Body of pancreas (tissue), 4 donors: ENCODE measurements around the gene DTNBP1. TPM values are rescaled to one million over a fixed set of nuclear protein-coding genes. Genes with fewer than 3 reads are reported as not detected.

Source experiments
- ATAC-seq: fragments of 150-250 bp; one replicate; pipeline ENCODE4 v1.9.1; 2016
- DNase-seq, 4 donors: peaks; one replicate each; pipeline ENCODE4 v3.0.0-alpha.2; 2019
- H3K27ac ChIP-seq, 4 donors: fragments of 200-600 bp; sonication (generic); 1 replicate in 3 of 4; 2 replicates in 1 of 4; pipeline versions ENCODE4 v1.5.1 to v1.6.1; 2016 to 2019; ENCODE audit warnings: mild to moderate bottlenecking in 1 of 4, mixed read lengths in 1 of 4, moderate library complexity in 1 of 4
- H3K27me3 ChIP-seq, 2 donors: fragments of 200-600 bp; sonication (generic); one replicate each; pipeline ENCODE4 v1.6.0; 2016; ENCODE audit warnings: mild to moderate bottlenecking in 1 of 2
- H3K36me3 ChIP-seq, 2 donors: fragments of 200-600 bp; sonication (generic); replicated peaks in 1 of 2; 2 replicates each; pipeline ENCODE4 v1.5.1; 2016; ENCODE audit warnings: low read depth in 2 of 2; ENCODE audit not compliant: insufficient read depth in 1 of 2
- H3K4me1 ChIP-seq: fragments of 200-600 bp; sonication (generic); one replicate; pipeline ENCODE4 v1.6.0; 2016
- H3K4me3 ChIP-seq, 2 donors: fragments of 200-600 bp; sonication (generic); 1 replicate in 1 of 2; 2 replicates in 1 of 2; pipeline ENCODE4 v1.5.1; 2016 to 2019
- H3K9me3 ChIP-seq, 3 donors: fragments of 200-600 bp; sonication (generic); 1 replicate in 2 of 3; 2 replicates in 1 of 3; pipeline ENCODE4 v1.5.1; 2016
- POLR2A ChIP-seq, 3 donors: fragments of 450-650 bp; IDR thresholded peaks; one replicate each; pipeline ENCODE4 v1.6.1; 2016; ENCODE audit warnings: antibody characterized with exemption in 3 of 3, mild to moderate bottlenecking in 2 of 3
- WGBS, 2 donors: methylation state at CpG; one replicate each; pipeline ENCODE4 v1.1.5; 2017; 5-methylcytosine and 5-hydroxymethylcytosine counted together
- intact Hi-C: fragments of 100-400 bp; cut with DNase I; formaldehyde crosslinking; loops from one replicate; pipeline ENCODE4 v1.15.1; 2023
- total RNA-seq, 2 donors: library from RNA; depleted of rRNA; stranded (reverse); fragments of >200 nt; gene quantifications; one replicate each; pipeline ENCODE4 v1.1.0, GENCODE V29; 2016
- TF ChIP-seq, protein P1 (sequence below), 7 experiments: fragments of 450-650 bp in 4 of 7; fragments of 200-600 bp in 3 of 7; sonication (generic) in 3 of 7; IDR thresholded peaks; one replicate each; pipeline ENCODE4 v1.5.1; 2016 to 2019; ENCODE audit warnings: antibody characterized with exemption in 7 of 7

Gene DTNBP1
- total RNA-seq, 2 donors from 2014 or later, result 3.3 to 5.2 TPM

DNA sequence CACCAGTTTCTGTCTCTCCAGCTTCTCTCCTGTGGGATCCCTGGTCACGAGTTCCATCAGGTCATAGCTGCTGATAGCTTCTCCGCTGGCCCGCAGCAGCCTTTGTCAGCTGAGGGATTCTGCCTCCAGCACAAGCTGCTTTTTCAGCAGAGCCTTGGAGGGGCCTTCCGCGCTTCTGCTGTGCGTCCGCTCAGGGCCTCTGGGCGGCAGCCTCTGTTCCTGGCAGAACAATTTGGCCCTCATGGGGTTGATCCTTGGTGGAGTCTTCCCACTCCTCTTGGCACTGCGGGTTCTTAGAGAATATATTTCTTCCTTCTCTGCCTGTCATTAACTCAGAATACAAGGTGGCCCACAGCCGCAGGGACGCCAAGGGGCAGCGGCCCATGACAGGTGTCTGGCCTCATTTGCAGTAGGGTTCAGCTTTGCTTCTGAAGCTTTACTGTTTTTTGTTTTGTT, 158.8 kb downstream of the DTNBP1 start:
- H3K4me3 ChIP-seq, result no peak overlapping the region
- H3K27ac ChIP-seq, result peak overlapping the region in 3 of 4 donors; percentile 41 to 67 (median 55)
- intact Hi-C loops, result no loop called here
- DNase-seq, result peak in 1 of 4 donors; percentile 16
- H3K27me3 ChIP-seq, result no peaks in the 10 kb centered on the region
- WGBS, 2 donors, result 84 to 96% methylated on average over 11 to 12 of the region's 12 CpGs
- TF ChIP-seq, protein P1, sequence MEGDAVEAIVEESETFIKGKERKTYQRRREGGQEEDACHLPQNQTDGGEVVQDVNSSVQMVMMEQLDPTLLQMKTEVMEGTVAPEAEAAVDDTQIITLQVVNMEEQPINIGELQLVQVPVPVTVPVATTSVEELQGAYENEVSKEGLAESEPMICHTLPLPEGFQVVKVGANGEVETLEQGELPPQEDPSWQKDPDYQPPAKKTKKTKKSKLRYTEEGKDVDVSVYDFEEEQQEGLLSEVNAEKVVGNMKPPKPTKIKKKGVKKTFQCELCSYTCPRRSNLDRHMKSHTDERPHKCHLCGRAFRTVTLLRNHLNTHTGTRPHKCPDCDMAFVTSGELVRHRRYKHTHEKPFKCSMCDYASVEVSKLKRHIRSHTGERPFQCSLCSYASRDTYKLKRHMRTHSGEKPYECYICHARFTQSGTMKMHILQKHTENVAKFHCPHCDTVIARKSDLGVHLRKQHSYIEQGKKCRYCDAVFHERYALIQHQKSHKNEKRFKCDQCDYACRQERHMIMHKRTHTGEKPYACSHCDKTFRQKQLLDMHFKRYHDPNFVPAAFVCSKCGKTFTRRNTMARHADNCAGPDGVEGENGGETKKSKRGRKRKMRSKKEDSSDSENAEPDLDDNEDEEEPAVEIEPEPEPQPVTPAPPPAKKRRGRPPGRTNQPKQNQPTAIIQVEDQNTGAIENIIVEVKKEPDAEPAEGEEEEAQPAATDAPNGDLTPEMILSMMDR (IDR thresholded peaks at IDR 0.05), result no peak
- TF ChIP-seq POLR2A (IDR thresholded peaks at IDR 0.05), result no peak
- no peak for ATAC-seq
- H3K4me1 ChIP-seq, result peaks cover 19% of the 10 kb centered on the region
- no peaks in the 10 kb centered on the region for H3K9me3 ChIP-seq
- H3K36me3 ChIP-seq, result no peaks in the 10 kb centered on the region

DNA sequence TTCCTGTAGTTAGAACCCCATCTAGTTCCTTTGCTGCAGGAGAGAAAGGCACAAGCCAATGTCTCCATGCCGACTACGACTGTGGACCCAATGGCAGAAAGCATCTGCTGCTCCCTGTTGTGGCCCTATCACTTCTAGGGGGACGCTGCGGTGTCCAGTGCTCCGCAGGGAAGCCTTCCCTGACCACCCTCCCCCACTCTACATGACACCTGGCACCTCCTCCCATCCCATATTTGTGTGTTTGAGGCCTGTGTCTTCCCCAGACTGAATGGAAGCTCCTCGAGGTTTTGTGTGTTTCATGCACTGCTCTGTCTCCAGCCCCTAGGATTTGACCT, 159.5 kb downstream of the DTNBP1 start:
- peaks cover 19% of the 10 kb centered on the region for H3K4me1 ChIP-seq
- H3K9me3 ChIP-seq, result no peaks in the 10 kb centered on the region
- H3K27ac ChIP-seq, result no peak overlapping the region
- WGBS, 2 donors, result 80 to 90% methylated on average over 6 of the region's 6 CpGs
- no peaks in the 10 kb centered on the region for H3K27me3 ChIP-seq
- H3K36me3 ChIP-seq, result no peaks in the 10 kb centered on the region
- TF ChIP-seq, protein P1 (IDR thresholded peaks at IDR 0.05), result no peak
- TF ChIP-seq POLR2A (IDR thresholded peaks at IDR 0.05), result no peak
- DNase-seq (peak in 1 of 4 donors; percentile 2), ATAC-seq (no peak)
- H3K4me3 ChIP-seq, result no peak overlapping the region
- intact Hi-C loops, result no loop called here

DNA sequence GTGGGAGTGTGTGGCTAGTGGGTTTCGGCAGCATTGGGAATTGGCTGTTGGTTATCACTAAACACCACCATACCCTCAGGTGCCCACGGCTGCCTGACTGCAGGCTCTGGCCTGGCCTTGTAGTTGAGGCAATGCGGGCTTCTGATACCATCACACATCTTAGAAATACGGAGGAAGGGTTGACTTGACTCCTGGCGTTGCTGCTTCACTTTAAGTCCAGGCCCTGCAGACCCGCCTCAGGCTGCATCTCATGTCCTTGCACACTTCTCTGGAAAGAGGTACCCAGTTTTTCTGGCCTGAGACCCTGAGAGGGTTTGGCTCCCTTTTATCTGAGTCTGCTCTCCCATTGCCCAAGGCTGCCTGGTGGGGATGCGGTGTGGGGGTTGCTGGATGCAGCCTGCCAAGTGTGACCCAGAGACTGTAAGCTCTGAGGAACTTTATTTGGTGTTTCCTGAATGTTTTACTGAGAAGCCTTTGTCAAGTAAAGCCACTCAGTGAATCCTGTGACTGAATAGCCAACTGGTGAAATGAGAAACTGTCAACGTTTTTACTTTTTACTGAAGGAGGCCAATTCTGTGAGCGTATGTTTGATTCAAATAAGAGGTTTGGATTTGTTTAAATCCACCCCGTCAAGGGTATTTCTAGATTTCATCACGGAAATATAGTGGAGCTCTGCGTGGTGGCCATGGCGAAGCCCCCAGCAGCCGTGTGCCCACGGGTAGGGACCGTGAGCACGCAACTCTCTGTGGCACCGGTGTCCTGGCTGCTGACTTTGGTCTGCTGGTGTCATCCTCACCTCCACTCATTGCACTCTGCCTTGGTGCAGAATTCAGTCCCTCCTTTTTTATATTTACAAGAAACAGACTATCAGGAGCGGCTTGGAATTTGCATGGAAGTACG, 160.1 kb downstream of the DTNBP1 start:
- H3K4me1 ChIP-seq, result peaks cover 19% of the 10 kb centered on the region
- H3K27ac ChIP-seq, result no peak overlapping the region
- H3K4me3 ChIP-seq, result no peak overlapping the region
- DNase-seq (peak in 1 of 4 donors; percentile 6), ATAC-seq (no peak)
- 81 to 89% methylated on average over 19 to 20 of the region's 20 CpGs for WGBS, 2 donors
- intact Hi-C loops, result no loop called here
- TF ChIP-seq, protein P1 (IDR thresholded peaks at IDR 0.05), result no peak
- TF ChIP-seq POLR2A (IDR thresholded peaks at IDR 0.05), result no peak
- no peaks in the 10 kb centered on the region for H3K27me3 ChIP-seq
- H3K9me3 ChIP-seq, result no peaks in the 10 kb centered on the region
- no peaks in the 10 kb centered on the region for H3K36me3 ChIP-seq

DNA sequence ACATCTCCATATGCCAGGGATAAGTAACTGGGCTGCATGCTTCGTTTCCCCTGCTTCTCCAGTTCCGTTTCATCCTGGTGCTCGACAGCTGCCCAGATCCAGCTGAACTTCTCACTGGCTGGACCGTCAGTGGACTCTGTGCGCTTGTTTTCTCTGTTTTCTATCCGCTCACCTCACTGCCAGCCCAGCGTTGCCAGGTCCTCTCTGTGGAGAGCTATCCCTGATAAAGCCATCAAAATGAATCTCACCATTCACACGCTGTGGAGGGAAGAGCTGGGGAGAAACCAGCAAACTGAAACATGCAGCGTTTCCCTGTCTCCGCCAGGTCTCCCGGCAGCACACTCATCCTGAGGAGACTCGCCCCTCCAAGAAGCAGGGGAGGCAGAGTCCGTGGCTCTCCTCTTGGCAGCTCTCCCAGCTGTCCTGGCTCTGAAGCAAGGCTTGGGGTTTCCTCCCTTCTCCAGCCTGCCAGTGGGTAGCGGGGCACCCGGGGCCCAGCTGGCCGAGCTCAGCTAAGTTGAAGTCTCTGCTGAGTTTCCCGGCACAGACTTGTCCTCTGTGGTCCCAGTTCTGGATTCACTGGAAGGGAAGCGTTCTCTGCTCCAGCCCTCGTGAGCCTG, 160.9 kb downstream of the DTNBP1 start:
- Histone ChIP-seq H3K36me3 (no peaks in the 10 kb centered on the region), H3K27ac (no peak overlapping the region), H3K27me3 (no peaks in the 10 kb centered on the region), H3K9me3 (no peaks in the 10 kb centered on the region), H3K4me1 (peaks cover 19% of the 10 kb centered on the region), H3K4me3 (no peak overlapping the region)
- ATAC-seq, result no peak
- intact Hi-C loops, result no loop called here
- TF ChIP-seq, protein P1 (IDR thresholded peaks at IDR 0.05), result no peak
- no peak for TF ChIP-seq POLR2A (IDR thresholded peaks at IDR 0.05)
- peak in 2 of 4 donors; percentile 32 to 34 for DNase-seq
- WGBS, 2 donors, result 67 to 90% methylated on average over 10 to 19 of the region's 19 CpGs
